Measurements from ENCODE around the gene SDCCAG8.

DNA sequence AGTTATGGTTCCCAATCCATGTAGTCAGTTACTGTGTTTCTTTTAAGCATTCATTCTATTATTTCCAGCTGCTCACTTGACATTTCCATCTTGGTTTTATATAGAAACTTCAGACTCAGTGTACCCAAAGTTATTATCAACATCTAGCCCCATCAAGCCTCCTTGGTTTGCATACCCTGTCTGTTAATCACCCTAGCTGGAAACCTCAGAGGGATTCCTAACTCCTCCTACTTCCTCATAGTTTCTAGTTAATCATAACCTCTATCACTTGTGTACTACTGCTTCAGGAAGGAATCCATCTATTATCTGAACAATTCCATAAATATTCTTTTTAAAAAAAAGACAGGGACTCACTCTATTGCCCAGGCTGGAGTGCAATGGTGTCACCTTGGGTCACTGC is 293.3 kb downstream of the SDCCAG8 start:
- TF ChIP-seq POLR2AphosphoS5 (IDR thresholded peaks at IDR 0.05; ENCODE audit: low read depth), result no peak
- TF ChIP-seq, protein P1, sequence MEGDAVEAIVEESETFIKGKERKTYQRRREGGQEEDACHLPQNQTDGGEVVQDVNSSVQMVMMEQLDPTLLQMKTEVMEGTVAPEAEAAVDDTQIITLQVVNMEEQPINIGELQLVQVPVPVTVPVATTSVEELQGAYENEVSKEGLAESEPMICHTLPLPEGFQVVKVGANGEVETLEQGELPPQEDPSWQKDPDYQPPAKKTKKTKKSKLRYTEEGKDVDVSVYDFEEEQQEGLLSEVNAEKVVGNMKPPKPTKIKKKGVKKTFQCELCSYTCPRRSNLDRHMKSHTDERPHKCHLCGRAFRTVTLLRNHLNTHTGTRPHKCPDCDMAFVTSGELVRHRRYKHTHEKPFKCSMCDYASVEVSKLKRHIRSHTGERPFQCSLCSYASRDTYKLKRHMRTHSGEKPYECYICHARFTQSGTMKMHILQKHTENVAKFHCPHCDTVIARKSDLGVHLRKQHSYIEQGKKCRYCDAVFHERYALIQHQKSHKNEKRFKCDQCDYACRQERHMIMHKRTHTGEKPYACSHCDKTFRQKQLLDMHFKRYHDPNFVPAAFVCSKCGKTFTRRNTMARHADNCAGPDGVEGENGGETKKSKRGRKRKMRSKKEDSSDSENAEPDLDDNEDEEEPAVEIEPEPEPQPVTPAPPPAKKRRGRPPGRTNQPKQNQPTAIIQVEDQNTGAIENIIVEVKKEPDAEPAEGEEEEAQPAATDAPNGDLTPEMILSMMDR (conservative IDR thresholded peaks at IDR 0.05; ENCODE audit: low read depth in 2 of 2), result no peak
- no peak for TF ChIP-seq EZH2 (IDR thresholded peaks at IDR 0.05; ENCODE audit: low read depth, unreplicated experiment)
- TF ChIP-seq CREB1 (CRISPR knock-in tag; IDR thresholded peaks at IDR 0.05; ENCODE audit: low read depth), result no peak
- TF ChIP-seq ZNF331 (CRISPR knock-in tag; IDR thresholded peaks at IDR 0.05; ENCODE audit: low read depth), result no peak
- TF ChIP-seq, protein P2, sequence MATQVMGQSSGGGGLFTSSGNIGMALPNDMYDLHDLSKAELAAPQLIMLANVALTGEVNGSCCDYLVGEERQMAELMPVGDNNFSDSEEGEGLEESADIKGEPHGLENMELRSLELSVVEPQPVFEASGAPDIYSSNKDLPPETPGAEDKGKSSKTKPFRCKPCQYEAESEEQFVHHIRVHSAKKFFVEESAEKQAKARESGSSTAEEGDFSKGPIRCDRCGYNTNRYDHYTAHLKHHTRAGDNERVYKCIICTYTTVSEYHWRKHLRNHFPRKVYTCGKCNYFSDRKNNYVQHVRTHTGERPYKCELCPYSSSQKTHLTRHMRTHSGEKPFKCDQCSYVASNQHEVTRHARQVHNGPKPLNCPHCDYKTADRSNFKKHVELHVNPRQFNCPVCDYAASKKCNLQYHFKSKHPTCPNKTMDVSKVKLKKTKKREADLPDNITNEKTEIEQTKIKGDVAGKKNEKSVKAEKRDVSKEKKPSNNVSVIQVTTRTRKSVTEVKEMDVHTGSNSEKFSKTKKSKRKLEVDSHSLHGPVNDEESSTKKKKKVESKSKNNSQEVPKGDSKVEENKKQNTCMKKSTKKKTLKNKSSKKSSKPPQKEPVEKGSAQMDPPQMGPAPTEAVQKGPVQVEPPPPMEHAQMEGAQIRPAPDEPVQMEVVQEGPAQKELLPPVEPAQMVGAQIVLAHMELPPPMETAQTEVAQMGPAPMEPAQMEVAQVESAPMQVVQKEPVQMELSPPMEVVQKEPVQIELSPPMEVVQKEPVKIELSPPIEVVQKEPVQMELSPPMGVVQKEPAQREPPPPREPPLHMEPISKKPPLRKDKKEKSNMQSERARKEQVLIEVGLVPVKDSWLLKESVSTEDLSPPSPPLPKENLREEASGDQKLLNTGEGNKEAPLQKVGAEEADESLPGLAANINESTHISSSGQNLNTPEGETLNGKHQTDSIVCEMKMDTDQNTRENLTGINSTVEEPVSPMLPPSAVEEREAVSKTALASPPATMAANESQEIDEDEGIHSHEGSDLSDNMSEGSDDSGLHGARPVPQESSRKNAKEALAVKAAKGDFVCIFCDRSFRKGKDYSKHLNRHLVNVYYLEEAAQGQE (IDR thresholded peaks at IDR 0.05; ENCODE audit: unreplicated experiment), result no peak

Measured in GM23338 (cell line).